ENCODE results near the gene HIVEP3.

- TF ChIP-seq POLR2AphosphoS5 (IDR thresholded peaks at IDR 0.05; ENCODE audit: borderline replicate concordance, low read depth, low read length) (no peak), EZH2 (IDR thresholded peaks at IDR 0.05) (no peak)
Measured at GRCh38 chr1:41610361-41610760, 308.4 kb downstream of the HIVEP3 start.
